ENCODE data around the gene ZSWIM3. TPM values are rescaled to one million over a fixed set of nuclear protein-coding genes. Genes with fewer than 3 reads are reported as not detected.

The ZSWIM3 gene
- 4.7 and 5.5 TPM in 2 replicates for total RNA-seq

GRCh38 chr20:45857114-45857881 is at the start of gene ZSWIM3, which contains the start of gene ACOT8:
TSS of gene ZSWIM3 (plus strand) at chr20:45857614. CDS start at chr20:45857826, 212 bp downstream.
TSS of gene ACOT8 (minus strand) at chr20:45857392. CDS start at chr20:45857315, 77 bp downstream.

GRCh38 chr20:45812157-45813005 is 45.0 kb upstream of the ZSWIM3 start, which contains the start of gene UBE2C:
TSS of gene UBE2C (plus strand) at chr20:45812644. CDS start at chr20:45812696, 52 bp downstream.

GRCh38 chr20:45827030-45827652 is 30.3 kb upstream of the ZSWIM3 start, which contains the start of gene TNNC2:
TSS of gene TNNC2 (minus strand) at chr20:45827312. CDS start at chr20:45827248, 64 bp downstream.

GRCh38 chr20:45833030-45833882 is 24.2 kb upstream of the ZSWIM3 start, which contains the start of gene SNX21:
TSS of gene SNX21 (plus strand) at chr20:45833799. CDS start at chr20:45833920, 121 bp downstream.

DNA sequence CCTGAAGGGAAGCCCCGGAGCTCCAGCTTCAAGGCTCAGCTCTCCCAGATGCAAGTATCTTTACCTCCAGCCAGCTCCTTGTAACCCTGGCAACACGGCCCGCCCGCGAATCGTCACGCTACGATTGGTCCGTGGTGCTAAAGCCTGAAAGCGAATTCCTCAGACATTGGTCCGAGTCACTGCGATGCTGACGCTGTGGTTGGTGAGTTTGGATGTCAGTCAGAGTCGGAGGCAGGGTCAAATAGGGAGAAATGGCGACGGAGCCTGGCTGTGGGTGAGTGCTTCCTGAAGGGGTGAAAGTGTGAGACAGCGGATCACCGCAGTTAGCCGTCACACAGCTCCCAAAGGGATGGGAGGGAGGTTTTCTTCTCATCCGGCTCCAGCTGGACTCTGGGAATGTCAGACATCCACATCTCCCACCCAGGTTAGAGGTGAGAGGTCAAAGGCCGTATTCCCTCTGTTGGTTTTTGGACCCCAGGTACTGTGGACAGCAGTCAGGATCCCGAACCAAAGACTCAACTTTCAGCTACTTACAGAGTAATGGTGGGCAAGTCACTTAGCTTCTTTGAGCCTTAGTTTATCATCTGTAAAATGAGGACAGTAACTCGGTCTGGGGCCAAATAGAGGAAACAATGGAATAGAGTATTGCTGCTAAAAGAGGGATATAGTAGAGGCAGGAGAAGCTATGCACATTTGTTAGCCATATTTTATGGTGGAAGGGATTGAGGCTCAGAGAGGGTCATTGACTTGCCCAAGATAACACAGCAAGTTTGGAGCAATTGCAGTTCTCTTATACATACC is 23.8 kb downstream of the ZSWIM3 start, which contains the start of gene ZSWIM1:
TSS of gene ZSWIM1 (plus strand) at position 240 of the 801 bp plus-strand sequence. CDS start 1,366 bp downstream, outside the sequence.

GRCh38 chr20:45887346-45887715 is 29.9 kb downstream of the ZSWIM3 start, which contains the start of gene SPATA25:
TSS of gene SPATA25 (minus strand) at chr20:45887622. CDS start at chr20:45887590, 32 bp downstream.

GRCh38 chr20:45890985-45891983 is 33.9 kb downstream of the ZSWIM3 start, which contains the start of the genes CTSA and NEURL2:
TSS of gene CTSA (plus strand) at chr20:45891335. CDS start at chr20:45891569, 234 bp downstream.
TSS of gene NEURL2 (minus strand) at chr20:45891208. CDS start at chr20:45890991, 217 bp downstream.

GRCh38 chr20:45911486-45912343 is 54.3 kb downstream of the ZSWIM3 start, which contains the start of gene PLTP:
TSS of gene PLTP (minus strand) at chr20:45912155. CDS start at chr20:45911452, 703 bp downstream.

Other genes with a start within 250 kb of the ZSWIM3 start
- gene WFDC10A, start 227.9 kb upstream of the ZSWIM3 start, total RNA-seq, result not detected in 2 replicates
- not detected in 2 replicates for gene WFDC9, start 226.3 kb upstream of the ZSWIM3 start, total RNA-seq
- gene WFDC11, start 187.4 kb upstream of the ZSWIM3 start, total RNA-seq, result not detected in 2 replicates
- not detected in 2 replicates for gene WFDC13, start 155.6 kb upstream of the ZSWIM3 start, total RNA-seq
- 0.32 TPM in 1 of 2 replicates, not detected in the other for gene WFDC10B, start 152.6 kb upstream of the ZSWIM3 start, total RNA-seq
- not detected in 2 replicates for gene SPINT4, start 135.3 kb upstream of the ZSWIM3 start, total RNA-seq
- 0.61 TPM in 1 of 2 replicates, not detected in the other for gene WFDC3, start 65.7 kb upstream of the ZSWIM3 start, total RNA-seq
- 5.5 and 13.8 TPM in 2 replicates for gene DNTTIP1, start 65.7 kb upstream of the ZSWIM3 start, total RNA-seq
- 2.3 and 4.5 TPM in 2 replicates for gene UBE2C, start 45.0 kb upstream of the ZSWIM3 start, total RNA-seq
- not detected in 2 replicates for gene TNNC2, start 30.3 kb upstream of the ZSWIM3 start, total RNA-seq
- gene SNX21, start 23.8 kb upstream of the ZSWIM3 start, total RNA-seq, result 75.3 and 91.8 TPM in 2 replicates
- 27.6 and 32.8 TPM in 2 replicates for gene ACOT8, start 222 bp upstream of the ZSWIM3 start, total RNA-seq
- gene ZSWIM1, start 23.6 kb downstream of the ZSWIM3 start, total RNA-seq, result 12.0 and 13.5 TPM in 2 replicates
- 0.97 and 1.8 TPM in 2 replicates for gene SPATA25, start 30.0 kb downstream of the ZSWIM3 start, total RNA-seq
- gene NEURL2, start 33.6 kb downstream of the ZSWIM3 start, total RNA-seq, result 3.9 and 4.1 TPM in 2 replicates
- 102 and 119 TPM in 2 replicates for gene CTSA, start 33.7 kb downstream of the ZSWIM3 start, total RNA-seq
- 21.7 and 23.0 TPM in 2 replicates for gene PLTP, start 54.5 kb downstream of the ZSWIM3 start, total RNA-seq
- gene PCIF1, start 77.1 kb downstream of the ZSWIM3 start, total RNA-seq, result 19.3 and 20.6 TPM in 2 replicates
- 27.7 and 34.7 TPM in 2 replicates for gene ZNF335, start 114.6 kb downstream of the ZSWIM3 start, total RNA-seq
- 0.16 TPM in 1 of 2 replicates, not detected in the other for gene MMP9, start 151.3 kb downstream of the ZSWIM3 start, total RNA-seq
- not detected in 2 replicates for gene SLC12A5, start 171.6 kb downstream of the ZSWIM3 start, total RNA-seq
- gene NCOA5, start 232.3 kb downstream of the ZSWIM3 start, total RNA-seq, result 21.1 and 27.7 TPM in 2 replicates

Measured in hair follicle dermal papilla cell (primary cell).